Naive thymus-derived CD4-positive, alpha-beta T cell (primary cell): Measurements from ENCODE around the gene ATAD1. TPM values are rescaled to one million over a fixed set of nuclear protein-coding genes. Genes with fewer than 3 reads are reported as not detected.
"Not testable (repeated sequence)": the region's sequence is repeated elsewhere in the genome, so short reads cannot be mapped to it uniquely, and the experiment has no call there.

Experiments used
- ATAC-seq: fragments of 150-1000 bp; cut with Tn5 transposase; 2 replicates; pipeline ENCODE4 v1.10.0; 2021; ENCODE audit warnings: mild to moderate bottlenecking, moderate library complexity
- CTCF ChIA-PET: fragments of 350-600 bp; sonication (Branson Sonifier 250); formaldehyde crosslinking; loops from one replicate; lab custom pipeline; 2021; ENCODE audit warnings: antibody characterized with exemption; lab: Charles Lee
- POLR2A ChIA-PET: fragments of 350-600 bp; sonication (Branson Sonifier 250); formaldehyde crosslinking; loops from one replicate; lab custom pipeline; 2021; ENCODE audit warnings: antibody characterized with exemption, inconsistent platforms; lab: Charles Lee
- DNase-seq, 9 donors: peaks; one replicate each; pipeline versions ENCODE4 v3.0.0 to v3.0.0-alpha.2; 2020 to 2022; ENCODE audit warnings: mixed read lengths in 1 of 9
- H3K27ac ChIP-seq: one replicate; pipeline ENCODE4 v1.7.0; 2013; ENCODE audit warnings: mild to moderate bottlenecking, low read depth, low read length, moderate library complexity
- H3K27me3 ChIP-seq, 2 donors: one replicate each; pipeline ENCODE4 v1.7.0; 2013; ENCODE audit warnings: low read length in 2 of 2, mild to moderate bottlenecking in 2 of 2, moderate library complexity in 2 of 2; ENCODE audit not compliant: control insufficient read depth in 2 of 2, insufficient read depth in 2 of 2
- H3K36me3 ChIP-seq, 3 experiments: 1 replicate in 2 of 3; 2 replicates in 1 of 3; pipeline ENCODE4 v1.7.0; 2013; ENCODE audit warnings: low read length in 3 of 3, mild to moderate bottlenecking in 3 of 3, moderate library complexity in 1 of 3; ENCODE audit not compliant: insufficient read depth in 3 of 3, control insufficient read depth in 2 of 3
- H3K4me1 ChIP-seq, 2 donors: one replicate each; pipeline ENCODE4 v1.7.0; 2013; ENCODE audit warnings: low read length in 2 of 2, mild to moderate bottlenecking in 2 of 2, moderate library complexity in 1 of 2; ENCODE audit not compliant: control insufficient read depth in 2 of 2, insufficient read depth in 2 of 2
- H3K4me3 ChIP-seq: 2 replicates; pipeline ENCODE4 v1.7.0; 2013; ENCODE audit warnings: mild to moderate bottlenecking, low read length
- H3K9me3 ChIP-seq, 3 experiments: 1 replicate in 2 of 3; 2 replicates in 1 of 3; pipeline ENCODE4 v1.7.0; 2013; ENCODE audit warnings: low read length in 3 of 3; ENCODE audit not compliant: control insufficient read depth in 2 of 3
- H3K27ac Mint-ChIP-seq, 9 donors: one replicate each; pipeline ENCODE4 v1.8.0; 2020 to 2022; ENCODE audit warnings: mixed read lengths in 9 of 9, mild to moderate bottlenecking in 8 of 9, moderate library complexity in 5 of 9, inconsistent platforms in 2 of 9
- H3K27me3 Mint-ChIP-seq, 5 donors: one replicate each; pipeline ENCODE4 v1.8.0; 2021 to 2022; ENCODE audit warnings: mixed read lengths in 5 of 5, mild to moderate bottlenecking in 1 of 5
- H3K36me3 Mint-ChIP-seq, 5 donors: one replicate each; pipeline ENCODE4 v1.8.0; 2020 to 2022; ENCODE audit warnings: mixed read lengths in 5 of 5, mild to moderate bottlenecking in 3 of 5, inconsistent platforms in 1 of 5
- H3K4me1 Mint-ChIP-seq, 7 donors: one replicate each; pipeline ENCODE4 v1.8.0; 2020 to 2022; ENCODE audit warnings: mixed read lengths in 7 of 7, mild to moderate bottlenecking in 3 of 7, inconsistent platforms in 1 of 7
- H3K4me3 Mint-ChIP-seq, 10 donors: one replicate each; pipeline ENCODE4 v1.8.0; 2020 to 2022; ENCODE audit warnings: mild to moderate bottlenecking in 10 of 10, mixed read lengths in 10 of 10, moderate library complexity in 6 of 10, inconsistent platforms in 2 of 10
- H3K9me3 Mint-ChIP-seq, 11 donors: one replicate each; pipeline ENCODE4 v1.8.0; 2020 to 2022; ENCODE audit warnings: mixed read lengths in 11 of 11, mild to moderate bottlenecking in 4 of 11, inconsistent platforms in 1 of 11, moderate library complexity in 1 of 11
- intact Hi-C, 2 donors: fragments of 100-400 bp; cut with micrococcal nuclease; formaldehyde crosslinking; loops; one replicate each; pipeline ENCODE4 v1.15.1; 2023
- polyA plus RNA-seq, 2 donors: library from polyadenylated mRNA; unstranded; fragments of 300-500 nt; fragmentation: Illumina TruSeq; gene quantifications; one replicate each; pipeline ENCODE4 v1.2.3, GENCODE V29; 2021
- total RNA-seq, 6 experiments: library from RNA in 5 of 6; stranded (reverse) in 5 of 6; gene quantifications; 1 replicate in 5 of 6; 2 replicates in 1 of 6; pipeline ENCODE4 v1.2.3 and lab custom pipeline; 2021 to 2026

Gene ATAD1
- total and polyA plus RNA-seq, 7 experiments from 2014 or later = 33.5 to 53.4 (median 38.6) TPM

- Mint-ChIP-seq H3K27me3 (peaks cover 0 to 16% (median 0%) of the 10 kb centered on the region in 5 donors), H3K9me3 (peaks cover 0 to 10% (median 2%) of the 10 kb centered on the region in 11 donors), H3K27ac (no peak overlapping the region), H3K36me3 (peaks cover 5 to 18% (median 11%) of the 10 kb centered on the region in 5 donors), H3K4me1 (peaks cover 0 to 5% (median 0%) of the 10 kb centered on the region in 7 donors), H3K4me3 (no peak overlapping the region)
- Histone ChIP-seq H3K4me1 (no peaks in the 10 kb centered on the region), H3K4me3 (no peak overlapping the region), H3K9me3 (no peaks in the 10 kb centered on the region), H3K27me3 (no peaks in the 10 kb centered on the region), H3K36me3 (no peaks in the 10 kb centered on the region), H3K27ac (no peak overlapping the region)
- ChIA-PET POLR2A (no interaction called here), CTCF (no interaction called here)
- DNase-seq (no peak), ATAC-seq (no peak)
- intact Hi-C loops = no loop called here
Observed at GRCh38 chr10:87837445-87837844, 19.4 kb upstream of the ATAD1 start.

- Histone ChIP-seq H3K27ac (no peak overlapping the region), H3K36me3 (no peaks in the 10 kb centered on the region), H3K4me1 (no peaks in the 10 kb centered on the region), H3K27me3 (no peaks in the 10 kb centered on the region), H3K4me3 (no peak overlapping the region), H3K9me3 (no peaks in the 10 kb centered on the region)
- Mint-ChIP-seq H3K36me3 (peaks cover 2 to 18% (median 11%) of the 10 kb centered on the region in 5 donors), H3K27me3 (peaks cover 0 to 16% (median 0%) of the 10 kb centered on the region in 5 donors), H3K27ac (no peak overlapping the region), H3K4me1 (peaks cover 0 to 2% (median 0%) of the 10 kb centered on the region in 7 donors), H3K9me3 (peaks cover 0 to 10% (median 2%) of the 10 kb centered on the region in 11 donors), H3K4me3 (no peak overlapping the region)
- DNase-seq = no peak
- ATAC-seq = no peak
- ChIA-PET POLR2A (no interaction called here), CTCF (no interaction called here)
- intact Hi-C loops = no loop called here
Observed at GRCh38 chr10:87836098-87836497, 18.1 kb upstream of the ATAD1 start.

GRCh38 chr10:87829986-87830729, 12.1 kb upstream of the ATAD1 start:
- CTCF ChIA-PET = interaction anchor here (0.6 to 1.2 kb wide), 2 partner anchors 11 to 559 kb away, joined by 3 to 6 read pairs; partner anchors contain the start of gene ATAD1
- no peak for ATAC-seq
- peaks cover 6 to 21% of the 10 kb centered on the region in 2 donors for H3K4me1 ChIP-seq

GRCh38 chr10:87829051-87829450, 11.0 kb upstream of the ATAD1 start:
- H3K9me3 ChIP-seq, H3K9me3 Mint-ChIP-seq, H3K27ac Mint-ChIP-seq, ATAC-seq, H3K4me3 Mint-ChIP-seq, H3K27me3 Mint-ChIP-seq, intact Hi-C loops, H3K36me3 ChIP-seq, H3K27ac ChIP-seq, H3K27me3 ChIP-seq, CTCF ChIA-PET, DNase-seq, H3K4me3 ChIP-seq: not testable (repeated sequence)
- POLR2A ChIA-PET = interaction anchor here (2.1 kb wide), 1 partner anchor 11 kb away, joined by 6 read pairs; the partner anchor contains the start of gene ATAD1
- peaks cover 4 to 29% (median 12%) of the 10 kb centered on the region in 7 donors for H3K4me1 Mint-ChIP-seq
- H3K36me3 Mint-ChIP-seq = peaks cover 0 to 11% (median 0%) of the 10 kb centered on the region in 5 donors
- peaks cover 6 to 21% of the 10 kb centered on the region in 2 donors for H3K4me1 ChIP-seq

More at GRCh38 chr10:87829986-87830729, 12.1 kb upstream of the ATAD1 start:
- H3K27me3 Mint-ChIP-seq = peaks cover 0 to 9% (median 0%) of the 10 kb centered on the region in 5 donors
- no peak overlapping the region for H3K27ac Mint-ChIP-seq
- H3K4me3 Mint-ChIP-seq = no peak overlapping the region
- peaks cover 0 to 11% (median 0%) of the 10 kb centered on the region in 5 donors for H3K36me3 Mint-ChIP-seq
- peaks cover 0 to 2% (median 0%) of the 10 kb centered on the region in 11 donors for H3K9me3 Mint-ChIP-seq
- Histone ChIP-seq H3K9me3 (no peaks in the 10 kb centered on the region), H3K27ac (no peak overlapping the region), H3K27me3 (no peaks in the 10 kb centered on the region), H3K4me3 (no peak overlapping the region), H3K36me3 (no peaks in the 10 kb centered on the region)
- peaks cover 4 to 29% (median 12%) of the 10 kb centered on the region in 7 donors for H3K4me1 Mint-ChIP-seq
- intact Hi-C loops = no loop called here
- POLR2A ChIA-PET = no interaction called here
- no peak for DNase-seq

GRCh38 chr10:87827681-87828080, 9.7 kb upstream of the ATAD1 start:
- Mint-ChIP-seq H3K36me3 (peaks cover 0 to 8% (median 0%) of the 10 kb centered on the region in 5 donors), H3K4me3 (no peak overlapping the region), H3K27ac (peak overlapping the region in 1 of 9 donors; percentile 66), H3K9me3 (peaks cover 0 to 2% (median 0%) of the 10 kb centered on the region in 11 donors), H3K4me1 (peaks cover 4 to 29% (median 12%) of the 10 kb centered on the region in 7 donors), H3K27me3 (peaks cover 0 to 8% (median 0%) of the 10 kb centered on the region in 5 donors)
- intact Hi-C loops = no loop called here
- peaks cover 6 to 21% of the 10 kb centered on the region in 2 donors for H3K4me1 ChIP-seq
- H3K36me3 ChIP-seq = no peaks in the 10 kb centered on the region
- no peak for ATAC-seq
- H3K4me3 ChIP-seq = no peak overlapping the region
- CTCF ChIA-PET = no interaction called here
- POLR2A ChIA-PET = interaction anchor here (1.9 to 2.1 kb wide), 2 partner anchors 10 to 36 kb away, joined by 4 to 6 read pairs; partner anchors contain the start of genes ATAD1, KLLN and PTEN
- no peak overlapping the region for H3K27ac ChIP-seq
- DNase-seq = no peak
- H3K9me3 ChIP-seq = no peaks in the 10 kb centered on the region
- no peaks in the 10 kb centered on the region for H3K27me3 ChIP-seq

GRCh38 chr10:87826653-87827052, 8.6 kb upstream of the ATAD1 start:
- Histone ChIP-seq H3K9me3 (no peaks in the 10 kb centered on the region), H3K4me3 (no peak overlapping the region), H3K36me3 (no peaks in the 10 kb centered on the region), H3K27me3 (no peaks in the 10 kb centered on the region), H3K4me1 (peaks cover 6 to 21% of the 10 kb centered on the region in 2 donors), H3K27ac (no peak overlapping the region)
- Mint-ChIP-seq H3K27me3 (peaks cover 0 to 10% (median 0%) of the 10 kb centered on the region in 5 donors), H3K4me1 (peaks cover 4 to 29% (median 12%) of the 10 kb centered on the region in 7 donors), H3K36me3 (peaks cover 0 to 7% (median 0%) of the 10 kb centered on the region in 5 donors), H3K9me3 (peaks cover 0 to 2% (median 0%) of the 10 kb centered on the region in 11 donors), H3K4me3 (peak overlapping the region in 3 of 10 donors; percentile 0 to 60 (median 18)), H3K27ac (peak overlapping the region in 5 of 9 donors; percentile 47 to 91 (median 81))
- ATAC-seq (no peak), DNase-seq (peak in 1 of 9 donors; percentile 9)
- intact Hi-C loops = no loop called here
- POLR2A ChIA-PET = interaction anchor here (1.9 kb wide), 1 partner anchor 37 kb away, joined by 4 read pairs; the partner anchor contains the start of genes KLLN and PTEN
- CTCF ChIA-PET = no interaction called here
